Measurements from ENCODE around the gene PIEZO1. TPM values are rescaled to one million over a fixed set of nuclear protein-coding genes. Genes with fewer than 3 reads are reported as not detected.
"Not testable (repeated sequence)": the region's sequence is repeated elsewhere in the genome, so short reads cannot be mapped to it uniquely, and the experiment has no call there.

The PIEZO1 gene
- total RNA-seq, 1 experiment from 2014 or later, result 71.1 TPM

GRCh38 chr16:88772871-88773811 is 11.9 kb downstream of the PIEZO1 start:
- H3K4me3 Mint-ChIP-seq, result no peak overlapping the region
- WGBS (ENCODE audit: extremely low coverage, insufficient read length, low lambda C conversion rate), result no CpG with 5 or more reads among the region's 29 CpGs
- no peak overlapping the region for H3K23ac ChIP-seq (ENCODE audit: insufficient read length, low read depth, low read length)
- no peak overlapping the region for H3K4ac ChIP-seq (ENCODE audit: low read depth, low read length)
- H3K9me3 ChIP-seq (ENCODE audit: control insufficient read depth, low read depth, low read length), result no peaks in the 10 kb centered on the region
- no peaks in the 10 kb centered on the region for H4K20me1 ChIP-seq (ENCODE audit: control insufficient read depth, insufficient read depth, insufficient read length)
- H3K36me3 Mint-ChIP-seq (ENCODE audit: insufficient read depth in 1 of 3, low read depth in 3 of 3), result no peaks in the 10 kb centered on the region
- H2BK12ac ChIP-seq (ENCODE audit: insufficient read length, low read depth, low read length), result no peak overlapping the region
- H3K27me3 ChIP-seq (ENCODE audit: insufficient read depth, low read length), result no peaks in the 10 kb centered on the region
- H3K27ac Mint-ChIP-seq, result peak overlapping the region in 1 of 3 experiments; percentile 59; a peak in 1 of 7 replicates
- no peak overlapping the region for H3K56ac ChIP-seq (ENCODE audit: insufficient read length, low read depth, low read length)
- H4K91ac ChIP-seq (ENCODE audit: insufficient read length, low read depth, low read length), result no peak overlapping the region
- no peaks in the 10 kb centered on the region for H3K23me2 ChIP-seq (ENCODE audit: insufficient read length, low read depth, low read length, poor library complexity, severe bottlenecking)
- no peak overlapping the region for H2AK5ac ChIP-seq (ENCODE audit: insufficient read length, low read length)
- H4K5ac ChIP-seq (ENCODE audit: insufficient read length, low read depth, low read length), result no peak overlapping the region
- no peak overlapping the region for H3K18ac ChIP-seq (ENCODE audit: insufficient read length, low read depth, low read length)
- no peak overlapping the region for H2BK15ac ChIP-seq (ENCODE audit: low read depth, low read length)
- H3K4me1 Mint-ChIP-seq, result peaks cover 25 to 56% of the 10 kb centered on the region in 2 experiments
- no peak overlapping the region for H2BK5ac ChIP-seq (ENCODE audit: insufficient read length, low read length)
- H4K8ac ChIP-seq (replicated peaks; ENCODE audit: insufficient read length, low read depth, low read length), result no peak overlapping the region
- H3K79me1 ChIP-seq (ENCODE audit: insufficient read depth, low read depth, low read length, poor library complexity, severe bottlenecking), result no peaks in the 10 kb centered on the region
- H3K27me3 Mint-ChIP-seq (ENCODE audit: low read depth), result no peaks in the 10 kb centered on the region
- H2BK20ac ChIP-seq (ENCODE audit: low read depth, low read length, poor library complexity, severe bottlenecking), result no peak overlapping the region
- H3K27ac ChIP-seq (ENCODE audit: insufficient read length, low read depth, low read length), result no peak overlapping the region
- DNase-seq, result no peak
- no peaks in the 10 kb centered on the region for H3K4me1 ChIP-seq (ENCODE audit: insufficient read depth, low read length)
- H3K79me2 ChIP-seq (ENCODE audit: insufficient read depth, low read length), result no peaks in the 10 kb centered on the region; the same call in 1 of the 2 replicates
- TF ChIP-seq, protein P1, sequence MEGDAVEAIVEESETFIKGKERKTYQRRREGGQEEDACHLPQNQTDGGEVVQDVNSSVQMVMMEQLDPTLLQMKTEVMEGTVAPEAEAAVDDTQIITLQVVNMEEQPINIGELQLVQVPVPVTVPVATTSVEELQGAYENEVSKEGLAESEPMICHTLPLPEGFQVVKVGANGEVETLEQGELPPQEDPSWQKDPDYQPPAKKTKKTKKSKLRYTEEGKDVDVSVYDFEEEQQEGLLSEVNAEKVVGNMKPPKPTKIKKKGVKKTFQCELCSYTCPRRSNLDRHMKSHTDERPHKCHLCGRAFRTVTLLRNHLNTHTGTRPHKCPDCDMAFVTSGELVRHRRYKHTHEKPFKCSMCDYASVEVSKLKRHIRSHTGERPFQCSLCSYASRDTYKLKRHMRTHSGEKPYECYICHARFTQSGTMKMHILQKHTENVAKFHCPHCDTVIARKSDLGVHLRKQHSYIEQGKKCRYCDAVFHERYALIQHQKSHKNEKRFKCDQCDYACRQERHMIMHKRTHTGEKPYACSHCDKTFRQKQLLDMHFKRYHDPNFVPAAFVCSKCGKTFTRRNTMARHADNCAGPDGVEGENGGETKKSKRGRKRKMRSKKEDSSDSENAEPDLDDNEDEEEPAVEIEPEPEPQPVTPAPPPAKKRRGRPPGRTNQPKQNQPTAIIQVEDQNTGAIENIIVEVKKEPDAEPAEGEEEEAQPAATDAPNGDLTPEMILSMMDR (conservative IDR thresholded peaks at IDR 0.05), result no peak
- H3K9me3 Mint-ChIP-seq, result no peaks in the 10 kb centered on the region
- no peak overlapping the region for H3K9ac ChIP-seq (ENCODE audit: extremely low read depth, insufficient read length, low read length)
- H2AFZ ChIP-seq (ENCODE audit: low read length), result no peak overlapping the region
- H2BK120ac ChIP-seq (ENCODE audit: low read depth, low read length, poor library complexity, severe bottlenecking), result no peak overlapping the region
- H3T11ph ChIP-seq (ENCODE audit: low read length), result no peak overlapping the region
- H3K4me2 ChIP-seq (ENCODE audit: insufficient read depth, insufficient read length, low read length), result no peak overlapping the region
- H3K14ac ChIP-seq (ENCODE audit: insufficient read depth, low read length), result no peak overlapping the region; the same call in 1 of the 2 replicates

GRCh38 chr16:88771781-88772180 is 13.2 kb downstream of the PIEZO1 start:
- not testable (repeated sequence) for H3K23me2 ChIP-seq (ENCODE audit: insufficient read length, low read depth, low read length, poor library complexity, severe bottlenecking); H4K5ac ChIP-seq (ENCODE audit: insufficient read length, low read depth, low read length); H4K8ac ChIP-seq (replicated peaks; ENCODE audit: insufficient read length, low read depth, low read length); H3K27me3 ChIP-seq (ENCODE audit: insufficient read depth, low read length); H2BK20ac ChIP-seq (ENCODE audit: low read depth, low read length, poor library complexity, severe bottlenecking); H3K4me2 ChIP-seq (ENCODE audit: insufficient read depth, insufficient read length, low read length); H2AK5ac ChIP-seq (ENCODE audit: insufficient read length, low read length); H4K91ac ChIP-seq (ENCODE audit: insufficient read length, low read depth, low read length); H2BK12ac ChIP-seq (ENCODE audit: insufficient read length, low read depth, low read length); H4K20me1 ChIP-seq (ENCODE audit: control insufficient read depth, insufficient read depth, insufficient read length); H3K4me1 ChIP-seq (ENCODE audit: insufficient read depth, low read length); H3K56ac ChIP-seq (ENCODE audit: insufficient read length, low read depth, low read length); DNase-seq; H2BK5ac ChIP-seq (ENCODE audit: insufficient read length, low read length); H2AFZ ChIP-seq (ENCODE audit: low read length); H3K18ac ChIP-seq (ENCODE audit: insufficient read length, low read depth, low read length); H3K79me1 ChIP-seq (ENCODE audit: insufficient read depth, low read depth, low read length, poor library complexity, severe bottlenecking); H3K9me3 Mint-ChIP-seq; H3K9ac ChIP-seq (ENCODE audit: extremely low read depth, insufficient read length, low read length); H3K9me3 ChIP-seq (ENCODE audit: control insufficient read depth, low read depth, low read length); H2BK120ac ChIP-seq (ENCODE audit: low read depth, low read length, poor library complexity, severe bottlenecking); H3K27ac Mint-ChIP-seq; H2BK15ac ChIP-seq (ENCODE audit: low read depth, low read length); H3K27ac ChIP-seq (ENCODE audit: insufficient read length, low read depth, low read length); H3K79me2 ChIP-seq (ENCODE audit: insufficient read depth, low read length); H3K27me3 Mint-ChIP-seq (ENCODE audit: low read depth); H3K4me3 Mint-ChIP-seq; H3K4ac ChIP-seq (ENCODE audit: low read depth, low read length); H3K14ac ChIP-seq (ENCODE audit: insufficient read depth, low read length); H3K36me3 Mint-ChIP-seq (ENCODE audit: insufficient read depth in 1 of 3, low read depth in 3 of 3); H3K23ac ChIP-seq (ENCODE audit: insufficient read length, low read depth, low read length); H3T11ph ChIP-seq (ENCODE audit: low read length)
- peaks cover 20 to 54% of the 10 kb centered on the region in 2 experiments for H3K4me1 Mint-ChIP-seq
- WGBS (ENCODE audit: extremely low coverage, insufficient read length, low lambda C conversion rate), result no CpG with 5 or more reads among the region's 23 CpGs
